Middle frontal gyrus (tissue), 1 donor: Measurements from ENCODE around the gene BRSK1.

ENCODE experiments used
- DNase-seq: peaks from one replicate; pipeline ENCODE4 v3.0.0-alpha.2; 2015; ENCODE audit warnings: low spot score; ENCODE audit errors: extremely low spot score

BRSK1 gene

DNA sequence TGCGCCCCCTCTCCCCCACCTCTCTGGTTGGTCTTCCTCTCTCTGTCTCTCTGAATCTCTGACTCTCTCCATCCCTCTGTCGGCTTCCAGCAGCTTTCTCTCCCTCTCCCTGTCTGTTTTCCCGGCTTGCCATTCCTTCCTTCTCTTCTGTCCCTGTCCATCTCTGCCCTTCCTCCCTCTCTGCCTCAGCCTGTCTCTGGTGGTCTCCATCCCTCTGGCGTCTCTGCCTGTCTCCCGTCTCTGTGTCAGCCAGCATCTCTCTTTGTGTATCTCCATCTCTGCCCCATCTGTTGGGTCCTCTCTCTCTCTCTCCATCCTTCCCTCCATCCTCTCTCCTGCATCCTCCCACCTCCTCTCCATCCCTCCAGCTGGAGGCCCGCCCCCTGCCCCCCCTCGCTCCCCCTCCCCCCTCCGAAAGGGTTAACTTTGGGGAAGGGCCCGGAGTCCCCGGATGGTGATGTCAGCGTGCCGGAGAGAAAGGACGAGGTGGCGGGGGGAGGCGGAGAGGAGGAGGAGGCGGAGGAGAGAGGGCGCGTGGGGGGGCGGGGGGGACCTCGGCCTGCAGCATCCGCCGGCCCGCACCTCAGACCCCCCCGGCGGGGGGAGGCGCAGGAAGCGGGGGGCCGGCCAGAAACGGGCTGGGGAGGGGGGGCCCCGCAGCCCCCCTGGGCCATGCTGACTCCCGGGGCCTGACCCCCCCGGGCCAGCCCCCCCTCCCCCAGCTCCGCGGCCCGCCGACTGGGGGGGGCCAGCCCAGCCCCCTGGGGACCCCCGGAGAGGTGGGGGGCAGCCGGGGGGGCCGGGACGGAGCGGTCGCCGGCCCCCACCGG, at the start of gene BRSK1:
Gene BRSK1 (plus strand): TSS at position 450 of the 830 bp plus-strand sequence. CDS start 446 bp downstream, outside the sequence.
- no peak for DNase-seq

- no peak for DNase-seq
These were observed 45.8 kb upstream of the BRSK1 start for GRCh38 chr19:55238030-55238429.

GRCh38 chr19:55239004-55239403, 44.8 kb upstream of the BRSK1 start:
- no peak for DNase-seq

DNA sequence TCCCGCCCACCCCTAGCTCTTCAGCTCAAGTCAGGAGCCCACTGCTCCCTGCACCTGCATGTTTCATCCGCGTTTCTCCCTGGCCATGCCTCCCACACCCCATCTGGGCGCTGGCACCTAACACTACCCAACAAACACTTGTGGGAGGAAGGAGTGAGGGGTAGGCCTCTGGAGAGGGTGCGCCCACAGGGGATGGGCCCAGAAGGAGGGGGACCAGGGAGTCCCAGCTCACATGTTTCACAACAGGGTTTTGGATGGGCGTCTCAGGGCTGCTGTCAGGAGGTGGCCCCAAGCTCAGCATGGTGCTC, 43.1 kb upstream of the BRSK1 start:
- no peak for DNase-seq

DNA sequence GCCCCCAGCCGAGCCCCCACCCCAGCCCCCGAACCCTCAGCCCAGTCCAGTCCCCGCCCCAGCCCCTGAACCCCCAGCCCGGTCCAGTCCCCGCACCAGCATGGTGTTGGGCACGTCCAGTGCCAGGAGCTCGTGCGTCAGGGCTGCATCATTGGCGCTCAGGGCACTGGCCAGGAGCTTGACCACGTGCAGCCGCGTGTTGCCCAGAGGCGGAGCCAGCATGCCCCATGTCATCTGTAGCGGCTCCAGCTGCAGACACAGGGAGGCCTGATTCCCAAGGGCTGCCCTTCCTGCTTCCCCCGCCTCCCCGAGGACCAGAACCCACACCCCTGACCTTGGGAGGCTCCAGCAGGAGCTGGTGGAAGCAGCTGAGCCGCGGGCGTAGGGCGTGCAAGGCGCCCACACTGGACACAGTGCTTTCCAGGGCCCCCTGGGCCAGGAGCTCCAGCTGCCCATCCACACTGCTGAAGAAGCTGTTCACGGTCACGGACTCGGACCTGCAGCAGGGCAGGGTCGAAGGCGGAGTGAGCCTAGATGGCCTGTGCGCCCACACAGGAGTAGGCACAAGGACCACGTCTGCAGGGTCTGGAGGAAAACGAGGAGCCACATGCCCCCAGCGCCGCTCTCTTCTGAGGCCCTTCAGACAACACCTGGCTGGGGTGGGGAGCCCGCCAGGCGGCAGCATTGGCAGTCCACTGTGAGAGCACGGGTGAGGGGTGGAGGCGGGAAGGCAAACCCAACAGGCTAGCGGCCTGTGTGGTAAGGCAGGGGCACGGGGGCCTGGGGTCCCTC, 42.5 kb upstream of the BRSK1 start:
- DNase-seq, result no peak

DNA sequence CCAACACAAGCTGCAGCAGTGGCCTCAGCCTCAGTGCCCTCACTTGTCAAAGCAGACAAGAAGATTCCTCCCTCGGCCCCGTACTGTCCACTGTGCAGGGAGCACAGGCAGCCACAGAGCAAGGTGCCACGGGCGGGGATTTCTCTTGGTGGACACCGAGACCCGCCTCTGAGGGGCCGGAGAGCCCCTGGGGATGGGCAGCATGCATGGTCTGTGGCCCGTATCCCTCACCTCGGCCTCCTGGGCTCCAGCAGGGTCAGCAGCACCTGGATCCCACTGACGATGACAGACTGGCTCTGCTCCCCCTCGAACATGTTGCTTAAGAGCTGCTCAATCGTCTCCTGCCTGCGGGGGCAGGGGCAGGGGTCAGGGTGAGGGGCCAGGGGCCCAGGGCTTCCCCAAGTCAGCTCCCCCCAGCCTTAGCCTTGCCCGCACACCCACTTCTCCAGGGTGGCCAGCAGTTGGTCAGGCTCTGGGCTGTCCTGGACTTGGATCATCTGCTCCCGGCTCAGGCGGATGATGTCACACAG, 41.8 kb upstream of the BRSK1 start:
- DNase-seq, result no peak

- no peak for DNase-seq
These were observed 41.3 kb upstream of the BRSK1 start for GRCh38 chr19:55242517-55242916.

GRCh38 chr19:55244004-55244680, 39.7 kb upstream of the BRSK1 start:
- DNase-seq, result no peak

- no peak for DNase-seq
These were observed 38.4 kb upstream of the BRSK1 start for GRCh38 chr19:55245236-55245904.

- DNase-seq, result no peak
These were observed 37.0 kb upstream of the BRSK1 start for GRCh38 chr19:55246462-55247451.

DNA sequence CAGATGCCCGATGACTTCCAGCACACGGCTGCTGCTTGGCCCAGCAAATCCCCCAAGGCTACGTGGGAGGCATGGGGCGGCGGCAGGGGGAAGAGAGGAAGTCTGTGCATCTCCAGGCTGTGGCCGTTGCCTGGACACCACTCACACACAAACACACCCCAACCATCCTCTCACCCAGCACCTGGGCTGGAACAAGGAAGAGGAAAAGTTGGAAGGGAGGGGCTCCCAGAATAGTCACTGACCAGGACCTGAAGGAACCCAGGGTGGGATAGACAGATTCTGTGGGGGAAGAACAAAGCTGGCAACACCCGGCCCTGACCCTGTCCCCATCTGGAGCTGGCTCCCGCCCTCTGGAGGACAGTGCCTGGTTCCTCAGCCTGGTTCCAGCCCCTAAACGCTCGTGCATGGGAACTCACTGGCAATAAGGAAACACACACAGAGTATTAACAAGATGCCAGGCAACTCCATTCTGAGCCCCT, 36.1 kb upstream of the BRSK1 start:
- no peak for DNase-seq

GRCh38 chr19:55248166-55248675, 35.6 kb upstream of the BRSK1 start:
- no peak for DNase-seq

DNA sequence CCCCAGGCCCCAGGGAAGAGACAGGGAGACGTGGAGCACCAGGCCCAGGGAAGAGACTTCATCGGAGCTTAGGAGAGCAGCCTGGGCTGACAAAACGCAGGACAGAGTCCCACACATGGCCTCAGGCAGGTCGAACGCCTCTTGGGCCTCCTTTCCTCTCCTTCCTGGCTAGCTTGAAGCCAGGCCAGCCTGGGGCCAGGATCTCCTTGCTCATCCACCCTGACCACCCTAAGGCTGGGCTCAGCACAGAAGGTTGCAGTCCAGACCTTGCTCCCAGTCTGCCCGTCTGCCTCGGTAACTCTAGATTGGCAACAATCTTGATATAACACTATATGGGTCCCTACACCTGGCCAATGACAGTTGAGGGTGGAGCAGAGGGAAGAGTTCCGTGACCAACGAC, 35.1 kb upstream of the BRSK1 start:
- DNase-seq, result no peak

DNA sequence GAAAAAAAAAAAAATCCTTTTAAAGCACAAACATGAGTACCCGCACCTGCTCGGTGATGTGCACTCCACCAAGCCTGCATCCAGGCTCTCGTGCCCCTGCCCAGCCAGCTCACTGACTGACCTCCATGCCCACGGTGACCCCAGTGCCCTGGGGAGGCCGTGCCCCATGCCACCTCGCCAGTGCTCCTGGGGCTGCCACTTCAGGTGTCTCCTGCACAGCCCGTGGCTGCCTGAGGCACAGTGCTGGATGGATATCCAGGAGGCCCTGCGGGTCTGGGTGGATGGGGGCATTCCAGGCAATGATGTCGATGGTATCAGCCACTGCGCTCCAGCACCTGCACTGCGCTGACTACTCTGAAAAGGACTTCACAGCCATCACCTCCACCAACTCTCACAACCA, 34.0 kb upstream of the BRSK1 start:
- DNase-seq, result no peak

GRCh38 chr19:55250262-55251036, 33.3 kb upstream of the BRSK1 start:
- no peak for DNase-seq

GRCh38 chr19:55251341-55252081, 32.3 kb upstream of the BRSK1 start:
- no peak for DNase-seq

GRCh38 chr19:55252760-55253663, 30.8 kb upstream of the BRSK1 start:
- no peak for DNase-seq
